Natural killer cell treated with Interleukin-12 subunit alpha and Interleukin-12 subunit beta and Interleukin-15 and Interleukin-18, amount 100 ng/mL, for 72 hours (primary cell): Measurements from ENCODE around the gene SPATA7. TPM values are rescaled to one million over a fixed set of nuclear protein-coding genes. Genes with fewer than 3 reads are reported as not detected.

Experiments
- ATAC-seq, 2 donors: fragments of 150-1000 bp; cut with Tn5 transposase in 1 of 2; sonication (Bioruptor Pico), chemical (Tn5 transposase) in 1 of 2; 2 replicates each; pipeline ENCODE4 v1.10.0; 2021
- DNase-seq: peaks from one replicate; pipeline ENCODE4 v3.0.0; 2022; ENCODE audit warnings: low spot score
- H3K27ac Mint-ChIP-seq, 2 donors: 1 replicate in 1 of 2; 2 replicates in 1 of 2; pipeline ENCODE4 v1.8.0; 2022; ENCODE audit warnings: mixed read lengths in 2 of 2, mild to moderate bottlenecking in 1 of 2, moderate library complexity in 1 of 2
- H3K27me3 Mint-ChIP-seq, 2 donors: 1 replicate in 1 of 2; 2 replicates in 1 of 2; pipeline ENCODE4 v1.8.0; 2022; ENCODE audit warnings: mixed read lengths in 2 of 2
- H3K36me3 Mint-ChIP-seq: one replicate; pipeline ENCODE4 v1.8.0; 2022; ENCODE audit warnings: mixed read lengths
- H3K4me1 Mint-ChIP-seq, 2 donors: 1 replicate in 1 of 2; 2 replicates in 1 of 2; pipeline ENCODE4 v1.8.0; 2022; ENCODE audit warnings: low read depth in 2 of 2, mixed read lengths in 2 of 2, mild to moderate bottlenecking in 1 of 2
- H3K4me3 Mint-ChIP-seq: one replicate; pipeline ENCODE4 v1.8.0; 2022; ENCODE audit warnings: mixed read lengths
- H3K9me3 Mint-ChIP-seq: 2 replicates; pipeline ENCODE4 v1.8.0; 2022; ENCODE audit warnings: mixed read lengths
- total RNA-seq, 2 donors: library from RNA; stranded (reverse); gene quantifications; one replicate each; pipeline ENCODE4 v1.2.3, GENCODE V29; 2022

The SPATA7 gene
- 1 to 10 TPM; 3.1 to 3.9 TPM for total RNA-seq

GRCh38 chr14:88385212-88386101, at the start of gene SPATA7:
TSS of gene SPATA7 (plus strand) at chr14:88385657. CDS start at chr14:88385819, 162 bp downstream.
- peak; percentile 99 for ATAC-seq
- H3K4me1 Mint-ChIP-seq = peaks cover 0 to 3% of the 10 kb centered on the region in 2 donors

GRCh38 chr14:88340357-88340756, 45.1 kb upstream of the SPATA7 start:
- Mint-ChIP-seq H3K4me3 (no peak overlapping the region), H3K27me3 (peaks cover 23 to 50% of the 10 kb centered on the region in 2 donors), H3K27ac (no peak overlapping the region), H3K4me1 (no peaks in the 10 kb centered on the region), H3K36me3 (no peaks in the 10 kb centered on the region), H3K9me3 (no peaks in the 10 kb centered on the region)
- ATAC-seq (no peak), DNase-seq (no peak)

More at GRCh38 chr14:88385212-88386101, at the start of gene SPATA7:
- DNase-seq = peak; percentile 88
- no peaks in the 10 kb centered on the region for H3K9me3 Mint-ChIP-seq
- peak within 1 kb of the TSS; percentile 91 for H3K4me3 Mint-ChIP-seq
- peak within 1 kb of the TSS; percentile 69 to 92 for H3K27ac Mint-ChIP-seq
- no peaks in the 10 kb centered on the region for H3K27me3 Mint-ChIP-seq
- no peaks in the 10 kb centered on the region for H3K36me3 Mint-ChIP-seq

- no peak overlapping the region for H3K4me3 Mint-ChIP-seq
- H3K36me3 Mint-ChIP-seq = no peaks in the 10 kb centered on the region
- DNase-seq (no peak), ATAC-seq (no peak)
- peaks cover 13 to 27% of the 10 kb centered on the region in 2 donors for H3K27me3 Mint-ChIP-seq
- H3K27ac Mint-ChIP-seq = no peak overlapping the region
- H3K9me3 Mint-ChIP-seq = no peaks in the 10 kb centered on the region
- H3K4me1 Mint-ChIP-seq = no peaks in the 10 kb centered on the region
Measured at GRCh38 chr14:88342980-88343379, 42.5 kb upstream of the SPATA7 start.

GRCh38 chr14:88346048-88346639, 39.3 kb upstream of the SPATA7 start:
- no peaks in the 10 kb centered on the region for H3K9me3 Mint-ChIP-seq
- H3K4me1 Mint-ChIP-seq = no peaks in the 10 kb centered on the region
- peaks cover 11 to 15% of the 10 kb centered on the region in 2 donors for H3K27me3 Mint-ChIP-seq
- H3K4me3 Mint-ChIP-seq = no peak overlapping the region
- DNase-seq (no peak), ATAC-seq (no peak)
- no peak overlapping the region for H3K27ac Mint-ChIP-seq
- no peaks in the 10 kb centered on the region for H3K36me3 Mint-ChIP-seq

GRCh38 chr14:88348546-88348945, 36.9 kb upstream of the SPATA7 start:
- H3K27me3 Mint-ChIP-seq = peaks cover 7 to 19% of the 10 kb centered on the region in 2 donors
- H3K9me3 Mint-ChIP-seq = no peaks in the 10 kb centered on the region
- no peak overlapping the region for H3K4me3 Mint-ChIP-seq
- no peaks in the 10 kb centered on the region for H3K36me3 Mint-ChIP-seq
- no peaks in the 10 kb centered on the region for H3K4me1 Mint-ChIP-seq
- DNase-seq (no peak), ATAC-seq (no peak)
- H3K27ac Mint-ChIP-seq = no peak overlapping the region

GRCh38 chr14:88351966-88352691, 33.3 kb upstream of the SPATA7 start:
- ATAC-seq (no peak), DNase-seq (no peak)
- no peaks in the 10 kb centered on the region for H3K4me1 Mint-ChIP-seq
- H3K27ac Mint-ChIP-seq = no peak overlapping the region
- peaks cover 7 to 17% of the 10 kb centered on the region in 2 donors for H3K27me3 Mint-ChIP-seq
- H3K36me3 Mint-ChIP-seq = no peaks in the 10 kb centered on the region
- no peaks in the 10 kb centered on the region for H3K9me3 Mint-ChIP-seq
- no peak overlapping the region for H3K4me3 Mint-ChIP-seq

- H3K9me3 Mint-ChIP-seq = no peaks in the 10 kb centered on the region
- no peaks in the 10 kb centered on the region for H3K4me1 Mint-ChIP-seq
- no peak overlapping the region for H3K4me3 Mint-ChIP-seq
- H3K27ac Mint-ChIP-seq = no peak overlapping the region
- H3K36me3 Mint-ChIP-seq = no peaks in the 10 kb centered on the region
- ATAC-seq = no peak
- DNase-seq = no peak
- peaks cover 7 to 17% of the 10 kb centered on the region in 2 donors for H3K27me3 Mint-ChIP-seq
Measured at GRCh38 chr14:88352698-88353097, 32.8 kb upstream of the SPATA7 start.

GRCh38 chr14:88354358-88354757, 31.1 kb upstream of the SPATA7 start:
- Mint-ChIP-seq H3K27ac (no peak overlapping the region), H3K36me3 (no peaks in the 10 kb centered on the region), H3K4me1 (no peaks in the 10 kb centered on the region), H3K4me3 (no peak overlapping the region), H3K27me3 (peaks cover 9 to 14% of the 10 kb centered on the region in 2 donors), H3K9me3 (no peaks in the 10 kb centered on the region)
- DNase-seq (no peak), ATAC-seq (no peak)

GRCh38 chr14:88359500-88359899, 26.0 kb upstream of the SPATA7 start:
- Mint-ChIP-seq H3K27ac (no peak overlapping the region), H3K4me3 (no peak overlapping the region), H3K9me3 (no peaks in the 10 kb centered on the region), H3K36me3 (no peaks in the 10 kb centered on the region), H3K27me3 (peaks cover 22 to 26% of the 10 kb centered on the region in 2 donors), H3K4me1 (no peaks in the 10 kb centered on the region)
- no peak for DNase-seq
- ATAC-seq = no peak

GRCh38 chr14:88363644-88364043, 21.8 kb upstream of the SPATA7 start:
- ATAC-seq = no peak
- Mint-ChIP-seq H3K4me1 (no peaks in the 10 kb centered on the region), H3K36me3 (no peaks in the 10 kb centered on the region), H3K27me3 (peaks cover 30 to 52% of the 10 kb centered on the region in 2 donors), H3K4me3 (no peak overlapping the region), H3K27ac (no peak overlapping the region), H3K9me3 (no peaks in the 10 kb centered on the region)
- DNase-seq = no peak

GRCh38 chr14:88364710-88365413, 20.6 kb upstream of the SPATA7 start:
- DNase-seq (no peak), ATAC-seq (no peak)
- no peak overlapping the region for H3K27ac Mint-ChIP-seq
- peaks cover 31 to 45% of the 10 kb centered on the region in 2 donors for H3K27me3 Mint-ChIP-seq
- H3K4me1 Mint-ChIP-seq = no peaks in the 10 kb centered on the region
- no peaks in the 10 kb centered on the region for H3K9me3 Mint-ChIP-seq
- no peak overlapping the region for H3K4me3 Mint-ChIP-seq
- H3K36me3 Mint-ChIP-seq = no peaks in the 10 kb centered on the region

GRCh38 chr14:88369496-88369895, 16.0 kb upstream of the SPATA7 start:
- peaks cover 51 to 56% of the 10 kb centered on the region in 2 donors for H3K27me3 Mint-ChIP-seq
- no peak for ATAC-seq
- no peaks in the 10 kb centered on the region for H3K4me1 Mint-ChIP-seq
- DNase-seq = no peak
- H3K27ac Mint-ChIP-seq = no peak overlapping the region
- H3K36me3 Mint-ChIP-seq = peaks cover 4% of the 10 kb centered on the region
- H3K4me3 Mint-ChIP-seq = no peak overlapping the region
- no peaks in the 10 kb centered on the region for H3K9me3 Mint-ChIP-seq

- Mint-ChIP-seq H3K9me3 (no peaks in the 10 kb centered on the region), H3K4me1 (peaks cover 0 to 3% of the 10 kb centered on the region in 2 donors), H3K36me3 (no peaks in the 10 kb centered on the region), H3K4me3 (no peak overlapping the region), H3K27me3 (peaks cover 20 to 26% of the 10 kb centered on the region in 2 donors), H3K27ac (no peak overlapping the region)
- ATAC-seq (no peak), DNase-seq (no peak)
Measured at GRCh38 chr14:88379706-88380343, 5.6 kb upstream of the SPATA7 start.
